ENCODE results near the gene ATP6V1G2.
A peak's percentile ranks its signal among the peaks of the same experiment; 100 is the strongest.

ATP6V1G2 gene

GRCh38 chr6:31546958-31547726, 734 bp upstream of the ATP6V1G2 start, which contains the start of gene NFKBIL1:
NFKBIL1 (plus strand) TSS chr6:31547608; CDS start chr6:31547695, 87 bp downstream.
- peak; percentile 86 for DNase-seq

- no peak for DNase-seq
Observed at GRCh38 chr6:31545291-31545690, 1.1 kb downstream of the ATP6V1G2 start.

- no peak for DNase-seq
Observed at GRCh38 chr6:31544676-31545075, 1.7 kb downstream of the ATP6V1G2 start.

GRCh38 chr6:31543639-31544038, 2.8 kb downstream of the ATP6V1G2 start:
- DNase-seq, result no peak

GRCh38 chr6:31541658-31542521, 4.5 kb downstream of the ATP6V1G2 start, which contains the start of gene DDX39B:
DDX39B (minus strand) TSS chr6:31542003; CDS start chr6:31540532, 1,471 bp downstream.
- peak; percentile 93 for DNase-seq

- DNase-seq, result no peak
Observed at GRCh38 chr6:31541059-31541657, 5.2 kb downstream of the ATP6V1G2 start.

GRCh38 chr6:31540640-31541039, 5.8 kb downstream of the ATP6V1G2 start:
- no peak for DNase-seq

GRCh38 chr6:31538805-31539400, 7.5 kb downstream of the ATP6V1G2 start:
- no peak for DNase-seq

GRCh38 chr6:31535538-31536324, 10.7 kb downstream of the ATP6V1G2 start:
- DNase-seq, result no peak

GRCh38 chr6:31534521-31535040, 11.8 kb downstream of the ATP6V1G2 start:
- no peak for DNase-seq

GRCh38 chr6:31534011-31534410, 12.4 kb downstream of the ATP6V1G2 start:
- DNase-seq, result no peak

- no peak for DNase-seq
Observed at GRCh38 chr6:31533455-31533841, 13.0 kb downstream of the ATP6V1G2 start.

- DNase-seq, result no peak
Observed at GRCh38 chr6:31532644-31533454, 13.6 kb downstream of the ATP6V1G2 start.

GRCh38 chr6:31531771-31532643, 14.4 kb downstream of the ATP6V1G2 start:
- no peak for DNase-seq

- no peak for DNase-seq
Observed at GRCh38 chr6:31531162-31531561, 15.2 kb downstream of the ATP6V1G2 start.

- DNase-seq, result no peak
Observed at GRCh38 chr6:31530659-31531058, 15.7 kb downstream of the ATP6V1G2 start.

- DNase-seq, result no peak
Observed at GRCh38 chr6:31529329-31530150, 16.9 kb downstream of the ATP6V1G2 start.

- DNase-seq, result no peak
Observed at GRCh38 chr6:31528821-31529328, 17.5 kb downstream of the ATP6V1G2 start, which contains the start of gene MCCD1. MCCD1 (plus strand) TSS chr6:31528962; CDS start chr6:31529015, 53 bp downstream.
